Measurements from ENCODE around the gene TEX264. TPM values are rescaled to one million over a fixed set of nuclear protein-coding genes. Genes with fewer than 3 reads are reported as not detected.

TEX264 gene
- total RNA-seq, 1 experiment from 2014 or later: 21.4 TPM

DNA sequence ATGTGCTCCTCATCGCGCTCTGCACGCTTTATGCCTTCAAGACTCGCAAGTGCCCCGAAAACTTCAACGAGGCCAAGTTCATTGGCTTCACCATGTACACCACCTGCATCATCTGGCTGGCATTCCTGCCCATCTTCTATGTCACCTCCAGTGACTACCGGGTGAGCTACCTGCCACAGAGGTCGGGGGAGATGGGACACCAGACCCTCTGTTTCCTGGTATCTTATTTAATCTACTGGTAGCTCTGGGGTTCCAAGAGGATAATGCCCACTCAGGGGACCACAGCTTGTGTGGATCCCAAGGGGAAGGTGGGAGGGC is 44.9 kb downstream of the TEX264 start:
- TF ChIP-seq CTCF (conservative IDR thresholded peaks at IDR 0.05; ENCODE audit: low read depth, low read length) (no peak), EZH2 (IDR thresholded peaks at IDR 0.05; ENCODE audit: borderline replicate concordance, low read depth, low read length, poor library complexity, severe bottlenecking) (no peak)
- ChIA-PET CTCF (no interaction called here), POLR2A (ENCODE audit: low non-redundant PET) (no interaction called here)
- Histone ChIP-seq H3K9me3 (ENCODE audit: low read depth, low read length, poor library complexity, severe bottlenecking) (no peaks in the 10 kb centered on the region), H3K4me3 (ENCODE audit: low read depth, low read length, poor library complexity, severe bottlenecking) (no peak overlapping the region), H3K4me1 (ENCODE audit: insufficient read depth, low read length, poor library complexity, severe bottlenecking) (no peaks in the 10 kb centered on the region), H3K27me3 (replicated peaks; ENCODE audit: insufficient read depth, low read depth, low read length, poor library complexity) (no peaks in the 10 kb centered on the region), H3K36me3 (ENCODE audit: insufficient read depth, low read length, poor library complexity, severe bottlenecking) (no peaks in the 10 kb centered on the region), H3K27ac (ENCODE audit: low read depth, low read length, poor library complexity, severe bottlenecking) (no peak overlapping the region)
- intact Hi-C loops (cut with micrococcal nuclease; ENCODE audit: unreplicated experiment): no loop called here
- no TSS peak for BruUV-seq (replicated peaks)
- no peak for DNase-seq (ENCODE audit: low spot score)

DNA sequence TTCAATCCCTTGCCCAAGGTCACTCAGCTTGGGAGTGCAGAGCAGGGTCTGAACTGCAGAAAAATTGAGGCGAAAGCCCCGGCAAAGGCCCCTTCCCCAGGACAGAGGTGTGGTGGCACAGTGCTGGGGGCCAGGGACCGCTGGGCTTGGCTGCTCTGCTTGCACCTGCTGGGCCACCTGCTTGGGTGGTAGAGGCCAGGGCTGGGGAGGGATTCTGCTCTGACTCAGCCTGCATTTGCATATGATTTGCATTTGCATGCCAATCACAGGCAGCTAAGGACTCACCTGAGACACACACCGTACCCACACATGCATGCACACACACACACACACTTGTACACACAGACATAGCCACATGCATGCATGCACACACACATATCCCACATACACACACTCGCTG is 45.8 kb downstream of the TEX264 start:
- intact Hi-C loops (cut with micrococcal nuclease; ENCODE audit: unreplicated experiment): no loop called here
- no peak overlapping the region for H3K27ac ChIP-seq (ENCODE audit: low read depth, low read length, poor library complexity, severe bottlenecking)
- ChIA-PET CTCF (no interaction called here), POLR2A (ENCODE audit: low non-redundant PET) (no interaction called here)
- no peaks in the 10 kb centered on the region for H3K9me3 ChIP-seq (ENCODE audit: low read depth, low read length, poor library complexity, severe bottlenecking)
- H3K4me1 ChIP-seq (ENCODE audit: insufficient read depth, low read length, poor library complexity, severe bottlenecking): no peaks in the 10 kb centered on the region
- DNase-seq (ENCODE audit: low spot score): no peak
- no peak for TF ChIP-seq CTCF (conservative IDR thresholded peaks at IDR 0.05; ENCODE audit: low read depth, low read length)
- no peak for TF ChIP-seq EZH2 (IDR thresholded peaks at IDR 0.05; ENCODE audit: borderline replicate concordance, low read depth, low read length, poor library complexity, severe bottlenecking)
- H3K36me3 ChIP-seq (ENCODE audit: insufficient read depth, low read length, poor library complexity, severe bottlenecking): no peaks in the 10 kb centered on the region
- H3K4me3 ChIP-seq (ENCODE audit: low read depth, low read length, poor library complexity, severe bottlenecking): no peak overlapping the region
- no peaks in the 10 kb centered on the region for H3K27me3 ChIP-seq (replicated peaks; ENCODE audit: insufficient read depth, low read depth, low read length, poor library complexity)
- no TSS peak for BruUV-seq (replicated peaks)

DNA sequence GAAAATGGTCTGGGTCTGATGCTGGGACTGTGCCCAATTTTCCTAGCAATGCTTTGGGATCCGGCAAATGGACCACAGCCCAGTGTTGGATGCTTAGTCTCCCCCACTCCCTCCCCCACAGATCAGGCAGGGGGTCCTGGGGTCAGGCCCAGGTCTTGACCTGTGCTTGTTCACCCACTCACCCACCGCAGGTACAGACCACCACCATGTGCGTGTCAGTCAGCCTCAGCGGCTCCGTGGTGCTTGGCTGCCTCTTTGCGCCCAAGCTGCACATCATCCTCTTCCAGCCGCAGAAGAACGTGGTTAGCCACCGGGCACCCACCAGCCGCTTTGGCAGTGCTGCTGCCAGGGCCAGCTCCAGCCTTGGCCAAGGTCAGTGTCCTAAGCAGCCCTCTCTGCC is 46.4 kb downstream of the TEX264 start:
- H3K27me3 ChIP-seq (replicated peaks; ENCODE audit: insufficient read depth, low read depth, low read length, poor library complexity): no peaks in the 10 kb centered on the region
- CTCF ChIA-PET: no interaction called here
- BruUV-seq (replicated peaks): no TSS peak
- TF ChIP-seq CTCF (conservative IDR thresholded peaks at IDR 0.05; ENCODE audit: low read depth, low read length) (no peak), EZH2 (IDR thresholded peaks at IDR 0.05; ENCODE audit: borderline replicate concordance, low read depth, low read length, poor library complexity, severe bottlenecking) (no peak)
- H3K4me3 ChIP-seq (ENCODE audit: low read depth, low read length, poor library complexity, severe bottlenecking): no peak overlapping the region
- H3K4me1 ChIP-seq (ENCODE audit: insufficient read depth, low read length, poor library complexity, severe bottlenecking): no peaks in the 10 kb centered on the region
- DNase-seq (ENCODE audit: low spot score): no peak
- H3K27ac ChIP-seq (ENCODE audit: low read depth, low read length, poor library complexity, severe bottlenecking): no peak overlapping the region
- intact Hi-C loops (cut with micrococcal nuclease; ENCODE audit: unreplicated experiment): no loop called here
- no peaks in the 10 kb centered on the region for H3K36me3 ChIP-seq (ENCODE audit: insufficient read depth, low read length, poor library complexity, severe bottlenecking)
- POLR2A ChIA-PET (ENCODE audit: low non-redundant PET): no interaction called here
- H3K9me3 ChIP-seq (ENCODE audit: low read depth, low read length, poor library complexity, severe bottlenecking): no peaks in the 10 kb centered on the region

Measured in A673 (cell line).